OCI-LY7 (cell line): ENCODE results near the gene GPX3. TPM values are rescaled to one million over a fixed set of nuclear protein-coding genes. Genes with fewer than 3 reads are reported as not detected.

Source experiments
- BruUV-seq: library from RNA; stranded (reverse); fragments of 400-500 nt; replicated peaks from 2 replicates; lab custom pipeline; 2021; lab: Mats Ljungman, UMichigan
- CTCF ChIA-PET: fragments of 300-600 bp; sonication (Branson Sonifier 250); formaldehyde crosslinking; loops from one replicate; lab custom pipeline; 2022; ENCODE audit warnings: antibody characterized with exemption; ENCODE audit not compliant: unreplicated experiment; lab: Charles Lee
- POLR2A ChIA-PET: fragments of 300-600 bp; sonication (Branson Sonifier 250); formaldehyde crosslinking; loops from one replicate; lab custom pipeline; 2022; ENCODE audit warnings: antibody characterized with exemption; lab: Charles Lee
- DNase-seq: peaks from one replicate; pipeline ENCODE4 v3.0.0-alpha.2; 2015; ENCODE audit warnings: low spot score
- H2AFZ ChIP-seq: fragments of 200-600 bp; sonication (generic), shearing (Covaris generic); 2 replicates; pipeline ENCODE4 v1.6.1; 2014; ENCODE audit warnings: mild to moderate bottlenecking, antibody characterized with exemption, low read length, moderate library complexity
- H3K27ac ChIP-seq: fragments of 200-600 bp; sonication (generic); 2 replicates; pipeline ENCODE4 v1.5.1; 2014; ENCODE audit warnings: mixed run types, low read depth, mild to moderate bottlenecking, moderate library complexity, low read length, inconsistent platforms; ENCODE audit not compliant: poor library complexity, severe bottlenecking
- H3K36me3 ChIP-seq: fragments of 200-600 bp; sonication (generic); 2 replicates; pipeline ENCODE4 v1.6.1; 2014; ENCODE audit warnings: mild to moderate bottlenecking, antibody characterized with exemption, low read length, moderate library complexity, mixed read lengths; ENCODE audit not compliant: insufficient read depth
- H3K4me1 ChIP-seq: fragments of 200-600 bp; sonication (generic); 2 replicates; pipeline ENCODE4 v1.5.1; 2014; ENCODE audit warnings: mild to moderate bottlenecking, low read length; ENCODE audit not compliant: insufficient read depth, poor library complexity, severe bottlenecking
- H3K4me2 ChIP-seq: fragments of 200-600 bp; sonication (generic); 2 replicates; pipeline ENCODE4 v1.6.1; 2014; ENCODE audit warnings: mild to moderate bottlenecking, low read length
- H3K4me3 ChIP-seq: fragments of 200-600 bp; sonication (generic); 2 replicates; pipeline ENCODE4 v1.5.1; 2014; ENCODE audit warnings: mild to moderate bottlenecking, low read depth, low read length; ENCODE audit not compliant: poor library complexity, severe bottlenecking
- H3K79me2 ChIP-seq: fragments of 200-600 bp; sonication (generic); 2 replicates; pipeline ENCODE4 v1.6.1; 2016; ENCODE audit warnings: low read depth, mild to moderate bottlenecking, low read length, moderate library complexity, mixed read lengths; ENCODE audit not compliant: insufficient read depth
- H3K9me2 ChIP-seq: fragments of 200-600 bp; sonication (generic); 2 replicates; pipeline ENCODE4 v1.6.1; 2016; ENCODE audit warnings: mild to moderate bottlenecking, low read length, mixed read lengths; ENCODE audit not compliant: insufficient read depth
- H3K9me3 ChIP-seq: fragments of 200-600 bp; sonication (generic); 2 replicates; pipeline ENCODE4 v1.6.1; 2014; ENCODE audit warnings: mild to moderate bottlenecking, mixed run types, low read length, mixed read lengths
- H4K20me1 ChIP-seq: fragments of 200-600 bp; sonication (generic); 2 replicates; pipeline ENCODE4 v1.6.1; 2014; ENCODE audit warnings: mild to moderate bottlenecking, antibody characterized with exemption, low read length, moderate library complexity, mixed read lengths; ENCODE audit not compliant: insufficient read depth
- EZH2phosphoT487 ChIP-seq: fragments of 200-600 bp; sonication (generic); IDR thresholded peaks from 2 replicates; pipeline ENCODE4 v1.6.1; 2018; ENCODE audit warnings: low read depth, borderline replicate concordance, mild to moderate bottlenecking, mixed run types, antibody characterized with exemption, low read length, moderate library complexity, mixed read lengths
- intact Hi-C: fragments of 100-400 bp; cut with micrococcal nuclease; formaldehyde crosslinking; loops from one replicate; pipeline ENCODE4 v1.10.0; 2022; ENCODE audit not compliant: unreplicated experiment
- total RNA-seq, 2 experiments: library from RNA; depleted of rRNA in 1 of 2; stranded (reverse); fragments of >200 nt in 1 of 2; shearing (Covaris generic) in 1 of 2; gene quantifications; 2 replicates each; pipeline ENCODE4 v1.2.3, GENCODE V29; 2014 to 2022
- TF ChIP-seq, protein P1 (sequence below): fragments of 200-600 bp; sonication (generic); conservative IDR thresholded peaks from 2 replicates; pipeline ENCODE4 v1.5.1; 2014; ENCODE audit warnings: mild to moderate bottlenecking, antibody characterized with exemption, low read length, moderate library complexity, mixed read lengths

Gene GPX3
- total RNA-seq, 2 experiments from 2014 or later = not detected

DNA sequence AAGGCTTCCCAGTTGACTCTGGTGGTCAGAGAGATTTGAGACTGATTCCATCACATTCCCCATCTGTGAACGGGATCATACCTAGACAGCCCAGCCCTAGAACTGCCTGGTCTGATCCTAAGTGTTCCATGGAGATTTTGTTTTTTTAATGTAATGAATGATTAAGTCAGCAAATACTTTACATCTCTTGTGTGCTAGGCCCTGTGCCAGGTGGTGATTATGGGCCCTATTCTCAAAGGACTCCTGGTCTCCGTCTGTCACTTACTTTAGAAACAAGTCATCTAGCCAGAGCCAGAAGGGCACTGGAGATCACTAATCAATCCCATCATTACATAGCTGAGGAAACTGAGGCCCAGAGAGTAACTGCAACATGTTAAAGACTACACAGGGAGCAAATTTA lies 1.1 kb upstream of the GPX3 start:
- H3K27ac ChIP-seq = no peak overlapping the region
- H3K9me2 ChIP-seq = no peaks in the 10 kb centered on the region
- H3K4me1 ChIP-seq = no peaks in the 10 kb centered on the region
- no peaks in the 10 kb centered on the region for H4K20me1 ChIP-seq
- H3K9me3 ChIP-seq = no peaks in the 10 kb centered on the region
- CTCF ChIA-PET = no interaction called here
- POLR2A ChIA-PET = no interaction called here
- TF ChIP-seq, protein P1, sequence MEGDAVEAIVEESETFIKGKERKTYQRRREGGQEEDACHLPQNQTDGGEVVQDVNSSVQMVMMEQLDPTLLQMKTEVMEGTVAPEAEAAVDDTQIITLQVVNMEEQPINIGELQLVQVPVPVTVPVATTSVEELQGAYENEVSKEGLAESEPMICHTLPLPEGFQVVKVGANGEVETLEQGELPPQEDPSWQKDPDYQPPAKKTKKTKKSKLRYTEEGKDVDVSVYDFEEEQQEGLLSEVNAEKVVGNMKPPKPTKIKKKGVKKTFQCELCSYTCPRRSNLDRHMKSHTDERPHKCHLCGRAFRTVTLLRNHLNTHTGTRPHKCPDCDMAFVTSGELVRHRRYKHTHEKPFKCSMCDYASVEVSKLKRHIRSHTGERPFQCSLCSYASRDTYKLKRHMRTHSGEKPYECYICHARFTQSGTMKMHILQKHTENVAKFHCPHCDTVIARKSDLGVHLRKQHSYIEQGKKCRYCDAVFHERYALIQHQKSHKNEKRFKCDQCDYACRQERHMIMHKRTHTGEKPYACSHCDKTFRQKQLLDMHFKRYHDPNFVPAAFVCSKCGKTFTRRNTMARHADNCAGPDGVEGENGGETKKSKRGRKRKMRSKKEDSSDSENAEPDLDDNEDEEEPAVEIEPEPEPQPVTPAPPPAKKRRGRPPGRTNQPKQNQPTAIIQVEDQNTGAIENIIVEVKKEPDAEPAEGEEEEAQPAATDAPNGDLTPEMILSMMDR = no peak
- no peak for TF ChIP-seq EZH2phosphoT487
- BruUV-seq = no TSS peak
- H2AFZ ChIP-seq = no peak overlapping the region
- H3K36me3 ChIP-seq = no peaks in the 10 kb centered on the region
- H3K4me2 ChIP-seq = no peak overlapping the region
- no peaks in the 10 kb centered on the region for H3K79me2 ChIP-seq
- intact Hi-C loops = no loop called here
- DNase-seq = no peak
- no peak overlapping the region for H3K4me3 ChIP-seq

DNA sequence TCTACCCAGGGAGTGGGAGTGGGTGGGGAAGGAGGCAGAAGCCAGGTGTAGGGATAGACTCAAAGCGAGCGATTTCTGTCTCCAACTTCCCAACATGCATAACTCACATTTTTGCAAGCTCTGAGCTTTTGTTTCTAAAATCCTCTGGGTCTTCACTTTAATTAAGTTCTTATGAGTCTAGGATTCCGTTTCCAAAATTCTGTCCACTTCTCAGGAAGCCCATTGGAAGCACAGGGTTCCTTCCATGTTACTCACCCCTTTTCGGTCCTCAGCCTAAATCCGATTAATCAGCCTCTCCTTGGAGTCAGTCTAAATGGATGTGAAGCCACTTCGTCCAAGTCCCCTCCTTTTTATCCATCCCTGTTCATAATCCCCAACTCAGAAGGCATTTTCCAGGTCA lies 1.4 kb downstream of the GPX3 start:
- ChIA-PET CTCF (no interaction called here), POLR2A (no interaction called here)
- DNase-seq = no peak
- no peaks in the 10 kb centered on the region for H3K9me2 ChIP-seq
- H3K4me2 ChIP-seq = no peak overlapping the region
- H4K20me1 ChIP-seq = no peaks in the 10 kb centered on the region
- H3K4me3 ChIP-seq = no peak overlapping the region
- no peaks in the 10 kb centered on the region for H3K36me3 ChIP-seq
- intact Hi-C loops = no loop called here
- no peak overlapping the region for H2AFZ ChIP-seq
- no peaks in the 10 kb centered on the region for H3K4me1 ChIP-seq
- TF ChIP-seq EZH2phosphoT487 = no peak
- TF ChIP-seq, protein P1 = no peak
- no peaks in the 10 kb centered on the region for H3K9me3 ChIP-seq
- H3K79me2 ChIP-seq = no peaks in the 10 kb centered on the region
- no peak overlapping the region for H3K27ac ChIP-seq
- BruUV-seq = no TSS peak

DNA sequence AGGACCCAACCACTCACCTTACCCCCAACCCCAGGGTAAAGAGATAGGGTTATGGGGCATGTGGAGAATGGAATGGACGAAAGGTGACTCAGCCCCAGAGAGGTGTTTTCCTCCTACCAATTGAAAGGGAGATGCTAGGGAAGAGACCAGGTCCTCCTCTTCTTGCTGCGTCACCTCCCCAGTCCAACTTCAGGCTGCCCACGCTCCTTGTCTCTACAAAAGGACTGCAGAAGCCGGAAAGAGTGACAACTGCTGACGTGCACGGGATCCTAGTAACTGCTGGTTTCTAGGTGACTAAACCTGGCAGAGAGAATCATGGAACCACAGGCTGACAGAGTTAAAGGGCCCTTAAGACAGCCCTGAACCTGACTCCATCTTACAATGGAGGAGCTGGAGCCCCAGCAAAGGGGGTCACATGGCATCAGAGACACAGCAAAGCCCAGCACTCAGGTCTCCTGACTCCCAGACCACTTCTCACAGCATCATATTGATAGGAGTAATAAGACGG lies 2.2 kb downstream of the GPX3 start:
- TF ChIP-seq, protein P1 = no peak
- no peak for TF ChIP-seq EZH2phosphoT487
- Histone ChIP-seq H3K4me2 (no peak overlapping the region), H3K79me2 (no peaks in the 10 kb centered on the region), H3K9me2 (no peaks in the 10 kb centered on the region), H3K4me3 (no peak overlapping the region), H3K9me3 (no peaks in the 10 kb centered on the region), H3K36me3 (no peaks in the 10 kb centered on the region), H3K4me1 (no peaks in the 10 kb centered on the region), H3K27ac (no peak overlapping the region), H4K20me1 (no peaks in the 10 kb centered on the region), H2AFZ (no peak overlapping the region)
- no peak for DNase-seq
- CTCF ChIA-PET = no interaction called here
- POLR2A ChIA-PET = no interaction called here
- BruUV-seq = no TSS peak
- intact Hi-C loops = no loop called here
